ENCODE results near the gene TCHHL1. TPM values are rescaled to one million over a fixed set of nuclear protein-coding genes. Genes with fewer than 3 reads are reported as not detected.

TCHHL1 gene
- total and polyA plus RNA-seq, 2 of the 8 experiments (the other 6 are each of a cell fraction or from before 2014, with no cell fraction given), result not detected

DNA sequence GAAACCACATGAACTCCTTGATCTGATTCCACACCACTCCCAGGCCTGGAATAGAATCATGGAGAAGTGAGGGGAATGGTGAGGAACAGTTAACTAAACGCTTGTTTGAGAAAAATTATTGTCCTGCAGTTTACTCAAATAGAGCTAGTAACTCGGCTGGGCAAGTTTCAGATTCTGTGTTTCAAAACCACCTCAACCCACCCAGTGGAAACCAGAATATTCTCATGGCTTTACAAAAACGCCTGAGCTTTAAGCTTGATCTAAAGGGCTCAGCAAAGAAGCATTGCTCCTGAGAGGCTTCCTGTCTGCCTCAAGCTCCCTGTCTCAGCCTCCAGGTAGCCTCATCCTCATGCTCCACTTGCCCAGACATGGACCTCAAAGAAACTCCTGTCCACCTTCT, 16.6 kb downstream of the TCHHL1 start:
- Histone ChIP-seq H3K27me3 (replicated peaks in 1 of 4; ENCODE audit: control insufficient read depth in 3 of 4, extremely low read depth in 1 of 4, insufficient read depth in 3 of 4, low read length in 3 of 4) (no peaks in the 10 kb centered on the region), H2AFZ (ENCODE audit: low read length) (no peak overlapping the region), H2BK20ac (ENCODE audit: low read length) (no peak overlapping the region), H2BK15ac (ENCODE audit: low read length) (no peak overlapping the region), H3K18ac (ENCODE audit: extremely low read depth, low read length) (no peak overlapping the region), H3K9me3 (ENCODE audit: insufficient read depth in 2 of 2, low read depth in 1 of 2, low read length in 1 of 2) (peaks cover 10 to 37% of the 10 kb centered on the region in 2 experiments; a peak in 3 of 4 replicates), H3K27ac (ENCODE audit: low read depth, low read length) (no peak overlapping the region), H4K5ac (ENCODE audit: insufficient read length, low read depth, low read length) (no peak overlapping the region), H3K79me1 (ENCODE audit: low read depth, low read length) (no peaks in the 10 kb centered on the region), H3K14ac (ENCODE audit: insufficient read length) (no peak overlapping the region), H3K9ac (replicated peaks in 1 of 4; ENCODE audit: extremely low read depth in 1 of 4, low read depth in 3 of 4, low read length in 3 of 4) (no peak overlapping the region), H3K4ac (replicated peaks; ENCODE audit: insufficient read length, low read depth, low read length) (no peak overlapping the region), H3K4me1 (replicated peaks in 1 of 4; ENCODE audit: control insufficient read depth in 3 of 4, insufficient read depth in 4 of 4, low read length in 3 of 4) (no peaks in the 10 kb centered on the region), H3K23me2 (ENCODE audit: low read depth, low read length) (no peaks in the 10 kb centered on the region), H3K4me3 (ENCODE audit: extremely low read depth in 1 of 4, insufficient read depth in 2 of 4, low read depth in 3 of 4, low read length in 4 of 4) (no peak overlapping the region), H3K23ac (ENCODE audit: insufficient read length) (no peak overlapping the region), H2BK12ac (ENCODE audit: low read depth, low read length) (no peak overlapping the region), H4K20me1 (replicated peaks in 1 of 2; ENCODE audit: control insufficient read depth in 1 of 2, insufficient read depth in 2 of 2, low read length in 2 of 2) (no peaks in the 10 kb centered on the region), H3K56ac (replicated peaks; ENCODE audit: insufficient read length, low read depth, low read length) (no peak overlapping the region), H4K8ac (ENCODE audit: extremely low read depth, insufficient read depth, low read length) (no peak overlapping the region), H3K79me2 (ENCODE audit: control insufficient read depth in 1 of 2, insufficient read depth in 2 of 2, low read length in 2 of 2) (no peaks in the 10 kb centered on the region), H4K91ac (replicated peaks; ENCODE audit: insufficient read length, low read length) (no peak overlapping the region), H2BK5ac (ENCODE audit: low read depth, low read length) (no peak overlapping the region), H3K4me2 (ENCODE audit: insufficient read depth in 1 of 2, low read depth in 2 of 2, low read length in 2 of 2) (no peak overlapping the region), H2AK5ac (ENCODE audit: low read depth, low read length) (no peak overlapping the region), H2BK120ac (replicated peaks; ENCODE audit: low read depth, low read length) (no peak overlapping the region), H3K36me3 (ENCODE audit: control insufficient read depth in 2 of 4, insufficient read depth in 4 of 4, low read length in 3 of 4) (no peaks in the 10 kb centered on the region)
- ChIA-PET CTCF (ENCODE audit: partially characterized antibody) (interaction anchor here (0.7 to 1.3 kb wide), 2 partner anchors 19 to 102 kb away, joined by 3 to 4 read pairs; no protein-coding TSS in a partner anchor), POLR2A (ENCODE audit: partially characterized antibody) (no interaction called here)
- WGBS, 2 experiments (ENCODE audit: extremely low coverage in 1 of 2, insufficient coverage in 1 of 2, insufficient read length in 1 of 2, insufficient replicate concordance in 2 of 2, low coverage in 1 of 2, low lambda C conversion rate in 2 of 2, missing lambda C conversion rate in 1 of 2), result 57% methylated on average over 3 of the region's 3 CpGs; no CpG with 5 or more reads in 1 of the 2 experiments
- FAIRE-seq, result no peak
- DNase-seq (ENCODE audit: low read depth in 1 of 2, low spot score in 2 of 2), result no peak
- TF ChIP-seq BCL11A (IDR thresholded peaks at IDR 0.05; ENCODE audit: low read depth in 2 of 2, low read length in 2 of 2) (no peak), CTBP2 (IDR thresholded peaks at IDR 0.05; ENCODE audit: borderline replicate concordance, insufficient read depth, insufficient read length, low read length) (no peak), FOSL1 (IDR thresholded peaks at IDR 0.05; ENCODE audit: insufficient read depth, low read depth, low read length) (no peak), CREB1 (IDR thresholded peaks at IDR 0.05) (no peak), SP2 (IDR thresholded peaks at IDR 0.05; ENCODE audit: low read length) (no peak), RBBP5 (IDR thresholded peaks at IDR 0.05; ENCODE audit: borderline replicate concordance, low read depth, low read length) (no peak), EZH2 (IDR thresholded peaks at IDR 0.05; ENCODE audit: low read depth, low read length, severe bottlenecking) (no peak), TAF1 (IDR thresholded peaks at IDR 0.05; ENCODE audit: low read depth, low read length) (no peak)
- TF ChIP-seq, protein P1, sequence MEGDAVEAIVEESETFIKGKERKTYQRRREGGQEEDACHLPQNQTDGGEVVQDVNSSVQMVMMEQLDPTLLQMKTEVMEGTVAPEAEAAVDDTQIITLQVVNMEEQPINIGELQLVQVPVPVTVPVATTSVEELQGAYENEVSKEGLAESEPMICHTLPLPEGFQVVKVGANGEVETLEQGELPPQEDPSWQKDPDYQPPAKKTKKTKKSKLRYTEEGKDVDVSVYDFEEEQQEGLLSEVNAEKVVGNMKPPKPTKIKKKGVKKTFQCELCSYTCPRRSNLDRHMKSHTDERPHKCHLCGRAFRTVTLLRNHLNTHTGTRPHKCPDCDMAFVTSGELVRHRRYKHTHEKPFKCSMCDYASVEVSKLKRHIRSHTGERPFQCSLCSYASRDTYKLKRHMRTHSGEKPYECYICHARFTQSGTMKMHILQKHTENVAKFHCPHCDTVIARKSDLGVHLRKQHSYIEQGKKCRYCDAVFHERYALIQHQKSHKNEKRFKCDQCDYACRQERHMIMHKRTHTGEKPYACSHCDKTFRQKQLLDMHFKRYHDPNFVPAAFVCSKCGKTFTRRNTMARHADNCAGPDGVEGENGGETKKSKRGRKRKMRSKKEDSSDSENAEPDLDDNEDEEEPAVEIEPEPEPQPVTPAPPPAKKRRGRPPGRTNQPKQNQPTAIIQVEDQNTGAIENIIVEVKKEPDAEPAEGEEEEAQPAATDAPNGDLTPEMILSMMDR (IDR thresholded peaks at IDR 0.05; ENCODE audit: control extremely low read depth in 1 of 3, insufficient read depth in 1 of 3, low read depth in 1 of 3, low read length in 3 of 3), result no peak
- TF ChIP-seq, protein P2, sequence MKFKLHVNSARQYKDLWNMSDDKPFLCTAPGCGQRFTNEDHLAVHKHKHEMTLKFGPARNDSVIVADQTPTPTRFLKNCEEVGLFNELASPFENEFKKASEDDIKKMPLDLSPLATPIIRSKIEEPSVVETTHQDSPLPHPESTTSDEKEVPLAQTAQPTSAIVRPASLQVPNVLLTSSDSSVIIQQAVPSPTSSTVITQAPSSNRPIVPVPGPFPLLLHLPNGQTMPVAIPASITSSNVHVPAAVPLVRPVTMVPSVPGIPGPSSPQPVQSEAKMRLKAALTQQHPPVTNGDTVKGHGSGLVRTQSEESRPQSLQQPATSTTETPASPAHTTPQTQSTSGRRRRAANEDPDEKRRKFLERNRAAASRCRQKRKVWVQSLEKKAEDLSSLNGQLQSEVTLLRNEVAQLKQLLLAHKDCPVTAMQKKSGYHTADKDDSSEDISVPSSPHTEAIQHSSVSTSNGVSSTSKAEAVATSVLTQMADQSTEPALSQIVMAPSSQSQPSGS (IDR thresholded peaks at IDR 0.05; ENCODE audit: low read length), result no peak
